Right lobe of liver (tissue), 4 donors: ENCODE data around the gene RALGPS1.

Source experiments
- CTCF ChIP-seq, 4 donors: fragments of 200-600 bp in 3 of 4; fragments of 450-650 bp in 1 of 4; IDR thresholded peaks; one replicate each; pipeline versions ENCODE4 v1.5.1 to v1.8.0; 2016 to 2022; ENCODE audit warnings: antibody characterized with exemption in 4 of 4, mild to moderate bottlenecking in 2 of 4
- POLR2A ChIP-seq: fragments of 450-650 bp; IDR thresholded peaks from one replicate; pipeline ENCODE4 v1.6.1; 2017; ENCODE audit warnings: antibody characterized with exemption, mild to moderate bottlenecking
- donor health status: DM: no; HTN: no; CAD: no.
- donor health status: DM: no; HTN: no; CAD: no.
- donor health status: DM: no; HTN: yes; CAD: no.

- TF ChIP-seq CTCF (IDR thresholded peaks at IDR 0.05) (no peak), POLR2A (no peak)
Observed at GRCh38 chr9:127032256-127032655, 117.7 kb downstream of the RALGPS1 start.
